Uterus (tissue), 4 donors: ENCODE data around the gene ANO4. TPM values are rescaled to one million over a fixed set of nuclear protein-coding genes. Genes with fewer than 3 reads are reported as not detected.
A peak's percentile ranks its signal among the peaks of the same experiment; 100 is the strongest.

Source experiments
- DNase-seq, 2 donors: peaks; one replicate each; pipeline ENCODE4 v3.0.0-alpha.2; 2019 to 2020
- H3K27ac ChIP-seq, 2 donors: fragments of 200-600 bp; sonication (generic); 1 replicate in 1 of 2; 2 replicates in 1 of 2; pipeline ENCODE4 v1.5.1; 2016 to 2018
- H3K27me3 ChIP-seq, 2 donors: fragments of 200-600 bp; sonication (generic); one replicate each; pipeline ENCODE4 v1.5.1; 2018 to 2019; ENCODE audit warnings: control low read depth in 1 of 2
- H3K36me3 ChIP-seq, 2 donors: fragments of 200-600 bp; sonication (generic); one replicate each; pipeline ENCODE4 v1.5.1; 2019; ENCODE audit warnings: control low read depth in 1 of 2
- H3K4me1 ChIP-seq, 2 donors: fragments of 200-600 bp; sonication (generic); one replicate each; pipeline ENCODE4 v1.5.1; 2018 to 2019; ENCODE audit warnings: control low read depth in 1 of 2
- H3K4me3 ChIP-seq, 2 donors: fragments of 200-600 bp; sonication (generic); 1 replicate in 1 of 2; 2 replicates in 1 of 2; pipeline ENCODE4 v1.5.1; 2018 to 2019; ENCODE audit warnings: mild to moderate bottlenecking in 1 of 2
- H3K9me3 ChIP-seq, 2 donors: fragments of 200-600 bp; sonication (generic); one replicate each; pipeline ENCODE4 v1.5.1; 2019; ENCODE audit warnings: control low read depth in 1 of 2
- CTCF ChIP-seq, 4 experiments: fragments of 200-600 bp in 2 of 4; fragments of 450-650 bp in 2 of 4; sonication (generic) in 2 of 4; IDR thresholded peaks; one replicate each; pipeline ENCODE4 v1.5.1; 2016 to 2019; ENCODE audit warnings: antibody characterized with exemption in 4 of 4, mild to moderate bottlenecking in 2 of 4, moderate library complexity in 1 of 4
- POLR2A ChIP-seq, 2 donors: fragments of 450-650 bp; IDR thresholded peaks; one replicate each; pipeline ENCODE4 v1.6.1; 2016; ENCODE audit warnings: antibody characterized with exemption in 2 of 2, mild to moderate bottlenecking in 1 of 2, moderate library complexity in 1 of 2
- intact Hi-C: fragments of 100-400 bp; cut with DNase I; formaldehyde crosslinking; loops from one replicate; pipeline ENCODE4 v1.15.1; 2023; ENCODE audit warnings: low total_unique reads
- total RNA-seq, 4 donors: library from RNA; depleted of rRNA in 3 of 4; stranded (reverse); fragments of >200 nt in 3 of 4; gene quantifications; one replicate each; pipeline versions ENCODE4 v1.1.0 to v1.2.4, GENCODE V29; 2014 to 2023
- donor health status: DM: yes; HTN: yes; CAD: no.

The ANO4 gene
- total RNA-seq, 4 donors from 2014 or later: under 0.01 to 18.5 (median 1.4) TPM; not detected in 1

GRCh38 chr12:100955139-100955538 lies 160.6 kb downstream of the ANO4 start:
- intact Hi-C loops: no loop called here
- H3K27ac ChIP-seq: no peak overlapping the region
- H3K27me3 ChIP-seq: no peaks in the 10 kb centered on the region

GRCh38 chr12:100956311-100956852 lies 161.8 kb downstream of the ANO4 start:
- intact Hi-C loops: no loop called here

More at GRCh38 chr12:100955139-100955538, 160.6 kb downstream of the ANO4 start:
- peak in 1 of 2 donors; percentile 16 for DNase-seq
- Histone ChIP-seq H3K36me3 (no peaks in the 10 kb centered on the region), H3K4me1 (no peaks in the 10 kb centered on the region), H3K4me3 (no peak overlapping the region), H3K9me3 (no peaks in the 10 kb centered on the region)
- TF ChIP-seq CTCF (IDR thresholded peaks at IDR 0.05) (no peak), POLR2A (IDR thresholded peaks at IDR 0.05) (no peak)

GRCh38 chr12:100959481-100959880 lies 164.9 kb downstream of the ANO4 start:
- H3K27me3 ChIP-seq: no peaks in the 10 kb centered on the region
- DNase-seq: no peak
- no peak overlapping the region for H3K27ac ChIP-seq
- TF ChIP-seq CTCF (IDR thresholded peaks at IDR 0.05) (no peak), POLR2A (IDR thresholded peaks at IDR 0.05) (no peak)
- H3K36me3 ChIP-seq: no peaks in the 10 kb centered on the region
- H3K4me1 ChIP-seq: no peaks in the 10 kb centered on the region
- no peaks in the 10 kb centered on the region for H3K9me3 ChIP-seq
- H3K4me3 ChIP-seq: no peak overlapping the region
- intact Hi-C loops: no loop called here

More at GRCh38 chr12:100956311-100956852, 161.8 kb downstream of the ANO4 start:
- no peak overlapping the region for H3K4me3 ChIP-seq
- DNase-seq: no peak
- no peak overlapping the region for H3K27ac ChIP-seq
- H3K4me1 ChIP-seq: no peaks in the 10 kb centered on the region
- no peaks in the 10 kb centered on the region for H3K36me3 ChIP-seq
- no peaks in the 10 kb centered on the region for H3K27me3 ChIP-seq
- no peaks in the 10 kb centered on the region for H3K9me3 ChIP-seq
- TF ChIP-seq CTCF (IDR thresholded peaks at IDR 0.05) (no peak), POLR2A (IDR thresholded peaks at IDR 0.05) (no peak)

GRCh38 chr12:100962086-100962712 lies 167.6 kb downstream of the ANO4 start:
- Histone ChIP-seq H3K4me3 (no peak overlapping the region), H3K27ac (no peak overlapping the region), H3K36me3 (no peaks in the 10 kb centered on the region), H3K27me3 (no peaks in the 10 kb centered on the region), H3K4me1 (no peaks in the 10 kb centered on the region), H3K9me3 (no peaks in the 10 kb centered on the region)
- TF ChIP-seq CTCF (IDR thresholded peaks at IDR 0.05): no peak
- no peak for TF ChIP-seq POLR2A (IDR thresholded peaks at IDR 0.05)
- intact Hi-C loops: no loop called here
- no peak for DNase-seq

GRCh38 chr12:100963381-100963780 lies 168.8 kb downstream of the ANO4 start:
- intact Hi-C loops: no loop called here
- TF ChIP-seq POLR2A (IDR thresholded peaks at IDR 0.05): no peak
- TF ChIP-seq CTCF (IDR thresholded peaks at IDR 0.05): no peak
- Histone ChIP-seq H3K27me3 (no peaks in the 10 kb centered on the region), H3K4me3 (no peak overlapping the region), H3K27ac (no peak overlapping the region), H3K4me1 (no peaks in the 10 kb centered on the region), H3K36me3 (no peaks in the 10 kb centered on the region), H3K9me3 (no peaks in the 10 kb centered on the region)
- no peak for DNase-seq
